Testis (tissue), 3 donors: ENCODE data around the gene TMEM97. TPM values are rescaled to one million over a fixed set of nuclear protein-coding genes. Genes with fewer than 3 reads are reported as not detected.
A peak's percentile ranks its signal among the peaks of the same experiment; 100 is the strongest.

ENCODE experiments used
- DNase-seq: peaks from one replicate; pipeline ENCODE4 v3.0.0-alpha.2; 2019
- H3K27ac ChIP-seq, 2 donors: fragments of 200-600 bp; sonication (generic); one replicate each; pipeline ENCODE4 v1.5.1; 2019
- H3K27me3 ChIP-seq: fragments of 200-600 bp; sonication (generic); one replicate; pipeline ENCODE4 v1.5.1; 2019
- H3K36me3 ChIP-seq: fragments of 200-600 bp; sonication (generic); one replicate; pipeline ENCODE4 v1.5.1; 2017; ENCODE audit warnings: low read depth; ENCODE audit errors: missing control alignments
- H3K4me1 ChIP-seq: fragments of 200-600 bp; sonication (generic); one replicate; pipeline ENCODE4 v1.5.1; 2019
- H3K4me3 ChIP-seq, 2 donors: fragments of 200-600 bp; sonication (generic); one replicate each; pipeline ENCODE4 v1.5.1; 2017 to 2019
- H3K9me3 ChIP-seq: fragments of 200-600 bp; sonication (generic); one replicate; pipeline ENCODE4 v1.5.1; 2017
- CTCF ChIP-seq, 3 experiments: fragments of 450-650 bp in 2 of 3; fragments of 200-600 bp in 1 of 3; sonication (generic) in 1 of 3; IDR thresholded peaks; one replicate each; pipeline ENCODE4 v1.5.1; 2016 to 2019; ENCODE audit warnings: antibody characterized with exemption in 3 of 3, mild to moderate bottlenecking in 2 of 3, moderate library complexity in 1 of 3
- POLR2A ChIP-seq: fragments of 450-650 bp; IDR thresholded peaks from one replicate; pipeline ENCODE4 v1.6.1; 2017; ENCODE audit warnings: antibody characterized with exemption, mild to moderate bottlenecking, moderate library complexity
- WGBS, 2 donors: methylation state at CpG; one replicate each; pipeline ENCODE4 v1.1.5; 2018; 5-methylcytosine and 5-hydroxymethylcytosine counted together
- intact Hi-C: fragments of 100-400 bp; cut with DNase I; formaldehyde crosslinking; loops from one replicate; pipeline ENCODE4 v1.15.1; 2023; ENCODE audit warnings: low total_unique reads
- polyA plus RNA-seq: library from polyadenylated mRNA; stranded (reverse); fragments of 350-450 nt; fragmentation: Illumina TruSeq; extraction: RNeasy Lipid Tissue Mini Kit (QIAGEN cat#74804); gene quantifications from one replicate; pipeline ENCODE4 v1.2.3, GENCODE V29; 2014; ENCODE audit warnings: low read depth, low replicate concordance; ENCODE audit not compliant: insufficient read depth
- total RNA-seq, 2 donors: library from RNA; depleted of rRNA; stranded (reverse); fragments of >200 nt; gene quantifications; one replicate each; pipeline ENCODE4 v1.2.3, GENCODE V29; 2016

Gene TMEM97
- total and polyA plus RNA-seq, 3 donors from 2014 or later, result 108 to 139 (median 118) TPM

GRCh38 chr17:28368306-28368831 is 49.4 kb downstream of the TMEM97 start:
- 80 to 86% methylated on average over 1 to 5 of the region's 5 CpGs for WGBS, 2 donors
- H3K36me3 ChIP-seq, result no peaks in the 10 kb centered on the region
- no peaks in the 10 kb centered on the region for H3K27me3 ChIP-seq
- H3K27ac ChIP-seq, result no peak overlapping the region
- no peak for TF ChIP-seq POLR2A
- TF ChIP-seq CTCF (IDR thresholded peaks at IDR 0.05), result no peak
- no peak for DNase-seq
- H3K4me3 ChIP-seq, result no peak overlapping the region
- intact Hi-C loops, result no loop called here
- H3K9me3 ChIP-seq, result no peaks in the 10 kb centered on the region
- H3K4me1 ChIP-seq, result peaks cover 27% of the 10 kb centered on the region

- Histone ChIP-seq H3K27ac (no peak overlapping the region), H3K9me3 (no peaks in the 10 kb centered on the region), H3K4me3 (no peak overlapping the region), H3K27me3 (no peaks in the 10 kb centered on the region), H3K36me3 (no peaks in the 10 kb centered on the region), H3K4me1 (peaks cover 28% of the 10 kb centered on the region)
- no peak for DNase-seq
- WGBS, 2 donors, result 93 to 95% methylated on average over 10 to 23 of the region's 23 CpGs
- TF ChIP-seq CTCF (IDR thresholded peaks at IDR 0.05), result no peak
- TF ChIP-seq POLR2A, result no peak
- intact Hi-C loops, result no loop called here
Measured at GRCh38 chr17:28368915-28369683, 50.1 kb downstream of the TMEM97 start.

GRCh38 chr17:28369684-28370034 is 50.7 kb downstream of the TMEM97 start:
- WGBS, 2 donors, result 65 to 79% methylated on average over 9 to 10 of the region's 10 CpGs
- no peak for DNase-seq
- intact Hi-C loops, result no loop called here
- Histone ChIP-seq H3K4me1 (peaks cover 28% of the 10 kb centered on the region), H3K27me3 (no peaks in the 10 kb centered on the region), H3K9me3 (no peaks in the 10 kb centered on the region), H3K36me3 (no peaks in the 10 kb centered on the region), H3K4me3 (no peak overlapping the region), H3K27ac (no peak overlapping the region)
- TF ChIP-seq POLR2A (no peak), CTCF (IDR thresholded peaks at IDR 0.05) (no peak)

GRCh38 chr17:28370035-28370743 is 51.2 kb downstream of the TMEM97 start, which contains the start of gene VTN:
Gene VTN, minus strand, starts transcription at chr17:28370307. Its CDS starts 104 bp downstream, at chr17:28370203.
- H3K36me3 ChIP-seq, result no peaks in the 10 kb centered on the region
- 30 to 50% methylated on average over 8 of the region's 8 CpGs for WGBS, 2 donors
- DNase-seq, result peak; percentile 59
- no peaks in the 10 kb centered on the region for H3K27me3 ChIP-seq
- peak within 1 kb of the TSS; percentile 45 to 51 for H3K4me3 ChIP-seq
- no peaks in the 10 kb centered on the region for H3K9me3 ChIP-seq
- intact Hi-C loops, result no loop called here
- peaks cover 28% of the 10 kb centered on the region for H3K4me1 ChIP-seq
- TF ChIP-seq CTCF (IDR thresholded peaks at IDR 0.05) (no peak), POLR2A (no peak)
- peak within 1 kb of the TSS; percentile 7 to 58 for H3K27ac ChIP-seq
